ENCODE results near the gene EBF4.

DNA sequence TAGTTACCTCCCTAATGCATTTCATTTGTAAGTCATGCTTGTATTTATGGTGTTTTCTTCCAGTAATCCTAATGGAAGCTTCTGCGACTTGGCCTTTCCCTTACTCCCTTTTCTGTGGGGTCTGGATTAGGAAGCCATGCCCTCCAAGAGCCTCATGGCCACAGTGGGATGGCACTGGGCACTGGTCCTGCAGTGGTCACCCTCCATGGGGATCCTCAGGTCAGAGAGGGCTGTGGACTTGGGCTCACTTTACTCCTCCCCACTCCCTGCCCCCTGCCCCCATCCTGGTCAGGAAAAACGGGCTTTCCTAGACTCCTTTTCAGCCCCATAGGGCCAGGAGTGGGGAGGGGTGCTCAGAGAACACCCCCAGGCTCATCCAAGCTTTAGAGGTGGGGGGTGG, 49.9 kb downstream of the EBF4 start:
- TF ChIP-seq CTCF (IDR thresholded peaks at IDR 0.05): no peak
- TF ChIP-seq POLR2A (IDR thresholded peaks at IDR 0.05): no peak
